Left lung (tissue), 10 donors: ENCODE data around the gene PCSK5. TPM values are rescaled to one million over a fixed set of nuclear protein-coding genes. Genes with fewer than 3 reads are reported as not detected.

Experiments used
- ATAC-seq: fragments of 200-7000 bp; cut with Tn5 transposase; one replicate; pipeline ENCODE4 v1.9.1; 2020; ENCODE audit warnings: moderate library complexity
- DNase-seq, 4 donors: peaks; one replicate each; pipeline ENCODE4 v3.0.0-alpha.2; 2013 to 2020
- H3K27ac ChIP-seq, 2 donors: fragments of 200-600 bp; sonication (generic) in 1 of 2; one replicate each; pipeline versions ENCODE4 v1.5.0 to v1.8.0; 2020 to 2021
- H3K27me3 ChIP-seq, 2 donors: fragments of 200-600 bp; sonication (generic) in 1 of 2; one replicate each; pipeline versions ENCODE4 v1.5.0 to v1.8.0; 2020 to 2021
- H3K36me3 ChIP-seq, 2 donors: fragments of 200-600 bp; sonication (generic) in 1 of 2; one replicate each; pipeline versions ENCODE4 v1.5.0 to v1.8.0; 2020 to 2021
- H3K4me1 ChIP-seq, 2 donors: fragments of 200-600 bp; one replicate each; pipeline ENCODE4 v1.8.0; 2021
- H3K4me3 ChIP-seq, 2 donors: fragments of 200-600 bp; sonication (generic) in 1 of 2; one replicate each; pipeline versions ENCODE4 v1.5.0 to v1.8.0; 2020 to 2021; ENCODE audit warnings: mild to moderate bottlenecking in 1 of 2
- H3K9me3 ChIP-seq, 2 donors: fragments of 200-600 bp; sonication (generic) in 1 of 2; one replicate each; pipeline versions ENCODE4 v1.5.0 to v1.8.0; 2020 to 2021
- intact Hi-C, 2 donors: fragments of 100-400 bp; cut with DNase I; formaldehyde crosslinking; loops; one replicate each; pipeline versions ENCODE4 v1.11.2 to v1.14.2; 2022
- polyA plus RNA-seq, 6 donors: library from polyadenylated mRNA; unstranded; fragments of 120-200 nt; gene quantifications; one replicate each; pipeline ENCODE4 v1.2.1, GENCODE V29; 2013; ENCODE audit not compliant: insufficient read length in 6 of 6
- total RNA-seq, 2 donors: library from RNA; stranded (reverse); fragmentation: NEBNext Ultra II Directional; extraction: Animal tissue kit (Norgen Biotek cat#: 25700); gene quantifications; one replicate each; pipeline ENCODE4 v1.2.1, GENCODE V29; 2021
- TF ChIP-seq, protein P1 (sequence below), 2 donors: fragments of 200-600 bp; sonication (generic) in 1 of 2; IDR thresholded peaks; one replicate each; pipeline versions ENCODE4 v1.5.0 to v1.8.0; 2021; ENCODE audit warnings: antibody characterized with exemption in 2 of 2
- donor health status: DM: no; HTN: yes; CAD: no.
- donor health status: DM: no; HTN: no; CAD: no.

PCSK5 gene
- total and polyA plus RNA-seq, 8 donors: 6.8 to 20.3 (median 11.3) TPM

- ATAC-seq (no peak), DNase-seq (no peak)
- TF ChIP-seq, protein P1, sequence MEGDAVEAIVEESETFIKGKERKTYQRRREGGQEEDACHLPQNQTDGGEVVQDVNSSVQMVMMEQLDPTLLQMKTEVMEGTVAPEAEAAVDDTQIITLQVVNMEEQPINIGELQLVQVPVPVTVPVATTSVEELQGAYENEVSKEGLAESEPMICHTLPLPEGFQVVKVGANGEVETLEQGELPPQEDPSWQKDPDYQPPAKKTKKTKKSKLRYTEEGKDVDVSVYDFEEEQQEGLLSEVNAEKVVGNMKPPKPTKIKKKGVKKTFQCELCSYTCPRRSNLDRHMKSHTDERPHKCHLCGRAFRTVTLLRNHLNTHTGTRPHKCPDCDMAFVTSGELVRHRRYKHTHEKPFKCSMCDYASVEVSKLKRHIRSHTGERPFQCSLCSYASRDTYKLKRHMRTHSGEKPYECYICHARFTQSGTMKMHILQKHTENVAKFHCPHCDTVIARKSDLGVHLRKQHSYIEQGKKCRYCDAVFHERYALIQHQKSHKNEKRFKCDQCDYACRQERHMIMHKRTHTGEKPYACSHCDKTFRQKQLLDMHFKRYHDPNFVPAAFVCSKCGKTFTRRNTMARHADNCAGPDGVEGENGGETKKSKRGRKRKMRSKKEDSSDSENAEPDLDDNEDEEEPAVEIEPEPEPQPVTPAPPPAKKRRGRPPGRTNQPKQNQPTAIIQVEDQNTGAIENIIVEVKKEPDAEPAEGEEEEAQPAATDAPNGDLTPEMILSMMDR (IDR thresholded peaks at IDR 0.05): no peak
- intact Hi-C loops: no loop called here
- Histone ChIP-seq H3K4me3 (no peak overlapping the region), H3K36me3 (no peaks in the 10 kb centered on the region), H3K27ac (no peak overlapping the region), H3K27me3 (no peaks in the 10 kb centered on the region), H3K4me1 (no peaks in the 10 kb centered on the region), H3K9me3 (no peaks in the 10 kb centered on the region)
Measured at GRCh38 chr9:76352026-76352620, 461.6 kb downstream of the PCSK5 start.

- H3K27ac ChIP-seq: no peak overlapping the region
- no peak overlapping the region for H3K4me3 ChIP-seq
- H3K36me3 ChIP-seq: no peaks in the 10 kb centered on the region
- H3K27me3 ChIP-seq: no peaks in the 10 kb centered on the region
- H3K9me3 ChIP-seq: no peaks in the 10 kb centered on the region
- TF ChIP-seq, protein P1 (IDR thresholded peaks at IDR 0.05): no peak
- H3K4me1 ChIP-seq: no peaks in the 10 kb centered on the region
- ATAC-seq: no peak
- DNase-seq: no peak
- intact Hi-C loops: no loop called here
Measured at GRCh38 chr9:76353280-76353679, 462.8 kb downstream of the PCSK5 start.

- no peaks in the 10 kb centered on the region for H3K36me3 ChIP-seq
- H3K27me3 ChIP-seq: no peaks in the 10 kb centered on the region
- DNase-seq (no peak), ATAC-seq (no peak)
- H3K9me3 ChIP-seq: no peaks in the 10 kb centered on the region
- no peaks in the 10 kb centered on the region for H3K4me1 ChIP-seq
- TF ChIP-seq, protein P1 (IDR thresholded peaks at IDR 0.05): no peak
- no peak overlapping the region for H3K4me3 ChIP-seq
- H3K27ac ChIP-seq: no peak overlapping the region
- intact Hi-C loops: no loop called here
Measured at GRCh38 chr9:76354221-76354620, 463.7 kb downstream of the PCSK5 start.

DNA sequence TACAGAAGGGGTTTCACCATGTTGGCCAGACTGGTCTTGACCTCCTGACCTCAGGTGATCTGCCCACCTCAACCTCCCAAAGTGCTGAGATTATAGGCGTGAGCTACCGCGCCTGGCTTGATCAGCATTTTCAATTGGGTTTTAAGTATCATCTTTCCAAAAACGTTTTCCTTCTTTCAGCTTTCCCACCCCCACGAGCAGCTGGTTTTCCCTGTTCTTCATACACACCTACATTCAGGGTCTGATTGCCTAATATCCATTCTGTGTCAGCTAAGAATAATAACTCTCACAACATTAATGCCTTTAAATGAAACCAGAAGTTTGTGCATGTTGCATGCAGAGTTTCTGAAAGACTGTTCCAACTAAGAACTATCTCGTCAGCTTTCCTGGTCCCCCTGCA lies 465.4 kb downstream of the PCSK5 start:
- TF ChIP-seq, protein P1 (IDR thresholded peaks at IDR 0.05): no peak
- H3K4me3 ChIP-seq: no peak overlapping the region
- H3K27ac ChIP-seq: no peak overlapping the region
- DNase-seq (no peak), ATAC-seq (no peak)
- no peaks in the 10 kb centered on the region for H3K9me3 ChIP-seq
- intact Hi-C loops: no loop called here
- no peaks in the 10 kb centered on the region for H3K27me3 ChIP-seq
- no peaks in the 10 kb centered on the region for H3K36me3 ChIP-seq
- no peaks in the 10 kb centered on the region for H3K4me1 ChIP-seq

GRCh38 chr9:76357555-76357954 lies 467.1 kb downstream of the PCSK5 start:
- H3K4me1 ChIP-seq: no peaks in the 10 kb centered on the region
- H3K27ac ChIP-seq: no peak overlapping the region
- TF ChIP-seq, protein P1 (IDR thresholded peaks at IDR 0.05): no peak
- DNase-seq: no peak
- intact Hi-C loops: no loop called here
- no peak overlapping the region for H3K4me3 ChIP-seq
- H3K9me3 ChIP-seq: no peaks in the 10 kb centered on the region
- no peaks in the 10 kb centered on the region for H3K27me3 ChIP-seq
- H3K36me3 ChIP-seq: no peaks in the 10 kb centered on the region
- no peak for ATAC-seq
